NAMALWA (cell line): ENCODE results near the gene MYBPHL.
A peak's percentile ranks its signal among the peaks of the same experiment; 100 is the strongest.
"Not testable (repeated sequence)": the region's sequence is repeated elsewhere in the genome, so short reads cannot be mapped to it uniquely, and the experiment has no call there.

Source experiments
- DNase-seq: peaks from one replicate; pipeline ENCODE4 v3.0.0-alpha.2; 2015; ENCODE audit warnings: low spot score

The MYBPHL gene

DNA sequence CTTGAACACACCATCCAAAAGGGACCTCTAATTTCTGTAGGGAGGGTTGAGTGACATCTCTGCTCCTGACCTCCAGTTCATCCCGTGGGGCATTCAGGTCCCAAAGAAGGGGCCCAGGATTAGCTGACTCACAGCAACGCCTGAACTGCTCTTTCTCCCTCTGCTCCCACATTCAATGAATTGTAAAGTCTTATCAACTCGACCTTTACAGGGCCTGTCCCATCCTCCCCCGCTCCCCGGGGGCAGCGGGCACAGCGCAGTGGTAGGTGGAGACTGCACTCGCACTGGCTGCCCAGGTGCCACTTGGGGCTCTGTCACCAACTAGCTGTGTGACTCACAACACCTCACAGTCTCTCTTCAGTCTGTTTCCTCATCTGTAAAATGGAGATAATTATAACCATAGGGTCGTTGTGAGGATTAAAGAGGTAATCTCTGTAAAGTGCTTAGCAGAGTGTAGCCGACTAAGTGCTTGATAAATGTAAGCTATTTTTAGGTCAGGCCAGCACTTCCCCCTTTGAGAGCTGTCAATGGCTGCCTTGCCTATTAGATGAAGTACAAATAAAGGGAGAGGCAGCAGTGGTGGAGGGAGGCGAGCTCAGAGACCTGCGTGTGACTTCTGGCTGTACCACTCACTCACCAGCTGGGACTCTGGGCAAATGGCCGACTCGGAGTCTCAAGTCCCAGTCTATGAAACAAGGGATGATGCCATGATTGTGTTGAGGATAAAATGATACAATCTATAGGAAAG lies 637 bp upstream of the MYBPHL start:
- peak; percentile 69 for DNase-seq

DNA sequence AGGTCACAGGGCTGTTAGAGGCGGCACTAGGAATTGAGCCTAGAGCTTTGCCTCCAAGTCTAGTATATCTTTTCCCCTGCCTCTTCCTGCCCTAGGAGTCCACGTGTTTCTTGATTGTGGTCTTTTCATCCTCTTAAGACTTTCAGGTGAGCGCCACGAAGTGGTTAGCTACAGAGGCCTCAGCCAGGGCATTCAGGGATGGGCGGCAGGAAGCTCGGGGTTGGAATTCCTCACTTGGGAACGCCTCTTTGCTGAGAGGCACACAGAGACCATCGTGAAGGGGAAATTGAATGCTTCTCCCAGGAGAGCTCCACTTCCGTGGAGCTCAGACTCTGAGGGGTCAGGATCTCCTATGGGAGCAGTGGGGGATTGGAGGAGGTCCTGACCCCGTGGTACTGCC lies 820 bp downstream of the MYBPHL start:
- DNase-seq = not testable (repeated sequence)

DNA sequence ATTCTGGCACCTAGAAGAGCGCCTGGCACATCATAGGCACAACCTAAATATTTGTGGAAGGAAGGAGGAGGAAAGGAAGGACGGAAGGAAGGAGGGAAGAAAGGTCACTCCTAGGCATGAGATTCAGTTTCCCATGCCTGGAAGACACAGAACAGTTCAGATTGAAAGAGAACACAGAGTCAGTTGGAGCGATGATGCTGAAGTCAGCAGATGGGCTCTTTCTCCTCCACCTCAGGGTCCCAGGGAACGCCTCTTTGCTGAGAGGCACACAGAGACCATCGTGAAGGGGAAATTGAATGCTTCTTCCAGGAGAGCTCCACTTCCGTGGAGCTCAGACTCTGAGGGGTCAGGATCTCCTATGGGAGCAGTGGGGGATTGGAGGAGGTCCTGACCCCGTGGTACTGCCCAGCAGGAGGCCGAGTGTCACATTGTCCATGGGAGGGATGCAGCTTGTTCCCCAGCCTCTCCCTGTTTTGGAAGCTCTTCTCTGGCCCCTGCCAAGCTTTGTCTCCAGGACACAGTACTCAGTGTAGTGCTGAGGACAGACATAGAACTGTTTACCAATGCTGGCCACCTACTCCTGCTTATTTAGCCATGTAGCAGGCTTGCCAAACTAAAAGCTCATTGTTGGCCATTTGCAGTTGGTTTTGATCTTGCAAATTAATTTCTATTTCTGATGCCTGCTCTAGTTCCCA lies 2.4 kb downstream of the MYBPHL start:
- DNase-seq = no peak

DNA sequence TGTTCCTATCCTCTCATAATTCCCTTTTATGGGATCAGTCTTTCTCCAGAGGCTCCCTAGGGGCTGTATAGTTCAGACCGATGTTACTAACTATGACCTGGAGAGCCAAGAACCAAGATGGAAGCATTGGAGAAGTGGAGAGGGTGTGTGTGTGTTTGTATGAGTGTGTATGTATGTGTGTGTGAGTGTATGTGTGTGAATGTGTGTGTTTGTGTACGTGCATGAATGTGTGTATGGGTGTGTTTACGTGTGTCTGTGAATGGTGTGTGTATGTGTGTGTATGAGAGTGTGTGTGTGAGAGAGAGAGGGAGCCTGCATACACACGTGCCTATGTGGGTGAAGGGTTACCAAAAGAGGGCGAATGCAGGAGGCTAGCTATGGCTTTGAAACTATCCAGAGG lies 4.9 kb downstream of the MYBPHL start:
- no peak for DNase-seq

DNA sequence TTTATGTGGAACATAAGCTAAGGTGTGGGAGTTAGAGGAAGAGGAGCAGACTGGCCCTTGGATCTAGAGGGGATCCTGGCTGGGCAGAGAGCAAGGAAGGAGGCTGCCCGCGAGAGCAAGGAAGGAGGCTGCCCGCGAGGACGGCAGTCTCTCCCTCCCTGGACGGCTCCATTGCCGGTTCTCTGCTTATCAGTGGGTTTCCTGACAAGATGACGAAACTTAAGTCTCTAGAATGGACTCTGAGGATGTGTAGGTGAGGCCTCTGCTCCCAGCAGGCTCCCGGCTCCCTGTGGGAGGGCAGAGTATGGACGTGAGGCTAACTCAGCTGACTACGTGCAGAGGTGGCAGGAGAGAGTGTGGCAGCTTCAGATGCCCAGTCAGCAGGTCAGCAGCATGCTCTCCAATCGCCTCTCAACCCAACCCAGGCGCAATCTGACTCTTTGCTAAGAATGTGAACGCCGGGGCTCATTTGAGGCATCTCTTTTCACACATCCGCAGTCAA lies 6.1 kb downstream of the MYBPHL start:
- no peak for DNase-seq

DNA sequence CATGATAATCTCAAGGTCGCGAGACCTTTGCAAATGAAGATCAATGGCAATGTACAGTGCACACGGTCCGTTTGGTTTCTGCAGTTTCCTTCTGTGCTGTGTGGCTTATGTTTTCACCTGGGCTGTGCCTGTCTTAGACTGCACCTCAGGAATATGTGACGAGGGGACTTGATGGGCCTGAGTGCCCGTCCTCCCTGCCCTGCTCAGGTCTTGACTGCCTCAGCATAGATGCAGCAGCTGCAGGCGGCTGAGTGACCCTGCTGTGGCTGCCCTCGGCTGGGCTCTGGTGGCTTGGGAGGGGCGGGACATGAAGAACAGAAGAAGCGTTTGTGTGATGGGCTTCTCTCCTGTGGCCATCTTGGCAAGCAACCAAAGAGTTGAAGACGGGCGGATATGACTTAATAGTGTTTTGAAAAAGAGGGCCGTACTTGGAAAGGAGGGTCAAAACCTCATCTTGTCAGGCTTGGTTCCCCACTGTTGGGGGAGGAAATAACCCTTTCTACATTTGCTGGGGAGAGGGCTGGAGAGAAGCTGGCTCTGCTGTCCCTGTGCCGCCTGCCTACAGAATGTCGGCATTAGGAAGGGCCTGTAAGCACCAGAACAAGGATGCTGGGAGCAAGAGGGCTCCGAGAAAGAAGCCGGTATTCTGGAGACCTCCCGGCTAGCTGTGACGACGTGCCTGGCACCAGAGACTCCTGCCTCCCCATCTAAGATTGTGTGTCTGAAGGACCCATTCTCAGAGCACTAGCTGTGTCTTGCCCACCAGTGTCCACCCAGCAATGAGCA lies 7.1 kb downstream of the MYBPHL start:
- no peak for DNase-seq

DNA sequence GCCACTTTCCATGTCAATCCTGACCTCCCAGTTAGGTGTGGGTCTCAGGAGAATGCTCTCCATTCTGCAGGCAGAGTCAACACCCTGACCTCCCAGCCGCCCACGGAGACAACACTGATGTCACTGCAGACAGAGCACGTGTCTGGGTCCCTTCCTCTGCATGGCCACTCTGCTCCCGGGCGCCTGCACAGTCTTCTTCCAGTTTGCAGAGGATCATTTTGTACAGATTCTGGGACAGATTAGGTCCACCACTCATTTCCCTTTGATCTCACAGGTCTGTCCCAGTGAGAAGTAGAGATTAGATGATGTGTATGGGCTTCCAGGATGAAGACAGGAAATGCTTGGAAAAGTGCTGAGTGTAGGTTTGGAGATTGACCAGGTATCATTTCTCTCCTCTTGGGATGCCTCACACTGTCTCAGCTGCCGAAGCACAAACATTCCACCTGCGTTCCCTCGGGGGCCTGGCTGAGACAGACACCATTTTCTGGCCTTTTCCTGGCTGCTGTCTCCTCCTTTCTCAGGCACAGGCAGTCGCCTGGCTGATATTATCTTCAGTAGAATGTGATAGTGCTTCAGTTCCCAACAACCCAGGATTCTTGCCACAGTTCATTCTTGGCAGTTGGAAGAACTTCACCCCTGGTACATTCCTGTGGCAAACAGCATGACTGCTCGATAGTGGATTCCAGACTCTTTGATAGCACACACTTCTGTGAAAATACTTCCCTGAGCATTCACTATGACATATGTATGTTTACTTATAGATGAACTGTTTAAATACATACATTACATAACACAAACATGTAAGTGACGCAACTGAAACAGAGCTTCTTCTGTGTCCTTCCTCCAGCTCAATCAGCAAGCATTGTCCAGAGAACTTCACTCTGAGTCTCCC lies 7.9 kb downstream of the MYBPHL start:
- no peak for DNase-seq

DNA sequence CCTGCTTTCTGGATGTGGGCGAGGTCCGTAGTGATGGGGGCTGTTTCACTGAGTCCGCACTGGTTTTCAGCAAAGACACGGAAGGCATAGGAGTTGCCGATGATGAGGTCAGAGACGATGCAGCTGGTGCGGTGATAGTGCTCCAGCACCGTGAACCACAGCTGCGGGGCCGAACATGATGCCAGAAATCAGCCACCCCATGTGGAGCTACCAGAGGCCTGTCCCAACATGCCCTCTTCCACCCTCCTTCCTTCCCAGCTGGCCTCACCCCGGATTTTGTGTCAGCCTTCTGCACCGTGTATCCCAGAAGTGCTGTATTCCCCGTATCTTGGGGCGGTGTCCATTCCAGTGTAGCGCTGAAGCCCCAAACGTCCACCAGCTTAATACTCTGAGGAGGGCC lies 10.0 kb downstream of the MYBPHL start:
- DNase-seq = no peak

DNA sequence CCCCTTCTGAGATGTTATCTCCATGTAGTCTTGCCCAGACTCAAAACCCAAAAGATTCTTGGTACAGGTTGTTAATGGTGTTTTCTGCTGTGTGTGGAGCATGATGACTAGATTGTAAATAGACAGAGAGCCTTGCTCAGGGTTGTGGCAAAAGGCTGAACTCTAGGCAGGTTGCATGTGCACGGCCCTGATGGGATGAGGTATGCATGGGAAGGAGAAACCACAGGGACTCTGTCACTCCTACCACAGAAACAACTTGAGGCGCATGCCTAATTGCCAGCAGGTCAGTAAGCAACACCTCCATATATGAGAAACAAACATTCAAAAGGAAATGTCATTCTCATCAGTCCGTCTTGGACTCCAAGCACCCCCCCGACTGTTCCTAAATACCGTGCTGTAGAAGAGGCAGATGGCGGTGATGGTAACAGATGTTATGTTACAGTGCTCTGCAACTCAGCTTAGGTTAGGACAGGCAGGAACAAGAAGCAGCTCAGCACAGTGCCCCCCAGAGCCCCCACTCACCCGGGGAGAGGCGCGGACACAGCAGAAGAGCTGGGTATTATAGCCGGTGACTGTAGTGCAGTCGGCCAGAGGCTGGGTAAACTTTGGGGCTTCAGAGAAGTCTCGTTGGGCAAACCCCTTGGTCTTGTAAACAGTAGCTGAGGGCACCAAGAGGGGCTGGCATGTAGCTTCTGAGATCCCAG lies 10.9 kb downstream of the MYBPHL start:
- no peak for DNase-seq

DNA sequence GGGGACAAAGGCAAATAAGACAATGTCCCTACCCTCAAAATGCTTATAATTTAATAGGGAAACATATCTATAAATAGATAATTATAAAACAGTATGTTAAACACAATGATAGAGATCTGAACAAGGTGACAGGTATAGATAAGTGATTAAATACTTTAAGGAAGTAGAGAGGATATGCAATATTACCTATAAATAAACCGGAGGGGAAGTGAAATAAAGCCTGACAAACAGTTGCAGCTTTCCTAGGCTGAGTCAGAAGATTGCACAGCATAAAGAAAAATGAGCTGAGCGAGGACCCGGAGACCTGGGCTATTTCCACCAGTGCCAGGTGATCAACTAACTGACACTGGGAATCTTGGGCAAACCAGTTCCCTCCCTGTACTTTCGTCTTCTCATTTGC lies 12.3 kb downstream of the MYBPHL start:
- DNase-seq = no peak

DNA sequence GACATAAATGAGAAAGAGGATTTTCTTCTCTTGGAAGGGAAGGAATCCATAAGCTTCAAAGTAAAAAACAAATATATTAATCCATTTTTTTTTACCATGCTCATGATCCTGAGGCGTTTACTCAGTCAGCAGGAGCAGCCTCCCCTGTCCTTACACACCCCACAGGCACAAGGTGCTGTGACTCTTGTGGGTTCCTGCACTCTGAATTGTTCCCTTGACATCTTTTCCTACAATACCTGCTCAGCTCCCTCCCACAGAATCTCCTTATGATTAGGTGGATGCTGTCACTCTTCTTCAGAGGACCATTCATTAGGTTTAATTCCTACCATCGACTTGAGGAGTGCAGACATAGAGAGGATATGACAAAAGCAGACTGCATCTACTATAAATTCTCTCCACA lies 13.8 kb downstream of the MYBPHL start:
- no peak for DNase-seq

DNA sequence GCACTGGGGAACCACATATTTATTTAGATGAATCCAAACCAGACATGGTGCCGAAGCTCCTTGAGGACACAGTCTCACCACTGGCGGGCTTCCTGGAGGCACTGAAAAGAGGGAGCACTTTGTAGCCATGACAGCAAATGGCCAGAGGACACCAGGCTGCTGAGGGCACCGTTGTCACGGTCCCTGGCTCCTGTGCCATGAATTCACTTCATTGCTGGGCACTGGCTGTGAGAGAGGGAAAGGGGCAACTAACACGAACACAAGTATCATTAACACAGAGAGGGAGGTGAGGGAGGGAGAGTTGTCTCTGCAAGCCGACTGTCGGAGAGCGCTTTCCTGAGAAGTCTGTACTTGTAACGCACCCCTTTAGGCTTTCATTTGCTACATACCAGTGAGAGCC lies 14.4 kb downstream of the MYBPHL start:
- no peak for DNase-seq

DNA sequence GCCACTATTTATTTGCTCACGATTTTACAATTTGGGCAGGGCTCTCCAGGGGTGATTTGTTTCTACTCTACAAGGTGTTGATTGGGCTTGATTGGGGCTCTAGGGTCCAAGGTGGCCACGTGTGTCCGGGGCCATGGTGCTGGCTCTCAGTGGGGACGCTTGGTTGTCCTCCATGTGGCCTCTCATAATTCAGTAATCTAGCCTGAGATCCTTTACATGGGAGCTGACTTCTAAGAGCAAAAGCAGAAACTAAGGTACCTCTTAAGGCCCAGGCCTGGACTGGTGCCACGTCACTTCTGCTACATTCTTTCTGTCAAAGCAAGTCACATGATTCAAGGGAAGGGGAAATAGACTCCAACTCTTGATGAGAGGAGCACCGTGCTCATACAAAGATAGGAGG lies 15.8 kb downstream of the MYBPHL start:
- DNase-seq = no peak

DNA sequence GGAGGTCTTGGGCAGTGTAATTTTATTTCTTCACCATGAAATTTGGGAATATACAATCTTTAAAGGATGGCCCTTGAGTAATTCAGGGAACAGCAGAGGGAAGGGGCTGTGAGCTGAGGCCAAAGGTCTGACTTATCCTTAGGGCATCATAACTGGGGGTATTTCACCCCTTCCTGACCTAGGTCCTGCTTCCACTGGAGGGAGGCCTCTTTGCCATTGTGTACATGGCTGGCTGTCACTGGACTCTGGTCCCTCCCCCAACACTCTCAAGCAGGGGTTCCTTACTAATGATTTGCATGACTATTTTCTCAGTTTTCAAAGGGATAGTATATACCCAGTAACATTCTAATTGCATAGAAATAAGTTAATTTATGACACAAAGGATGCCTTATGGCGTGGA lies 16.7 kb downstream of the MYBPHL start:
- no peak for DNase-seq

DNA sequence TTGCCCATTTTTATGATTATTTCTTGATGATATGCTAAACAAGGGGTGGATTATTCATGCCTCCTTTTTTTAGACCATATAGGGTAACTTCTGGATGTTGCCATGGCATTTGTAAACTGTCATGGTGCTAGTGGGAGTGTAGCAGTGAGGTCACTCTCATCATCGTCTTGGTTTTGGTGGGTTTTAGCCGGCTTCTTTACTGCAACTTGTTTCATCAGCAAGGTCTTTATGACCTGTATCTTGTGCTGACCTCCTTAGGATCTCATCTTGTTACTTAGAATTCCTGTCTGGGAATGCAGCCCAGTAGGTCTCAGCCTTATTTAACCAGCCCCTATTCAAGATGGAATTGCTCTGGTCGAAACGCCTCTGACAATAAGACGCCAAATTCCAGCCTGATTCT lies 20.0 kb downstream of the MYBPHL start:
- not testable (repeated sequence) for DNase-seq

DNA sequence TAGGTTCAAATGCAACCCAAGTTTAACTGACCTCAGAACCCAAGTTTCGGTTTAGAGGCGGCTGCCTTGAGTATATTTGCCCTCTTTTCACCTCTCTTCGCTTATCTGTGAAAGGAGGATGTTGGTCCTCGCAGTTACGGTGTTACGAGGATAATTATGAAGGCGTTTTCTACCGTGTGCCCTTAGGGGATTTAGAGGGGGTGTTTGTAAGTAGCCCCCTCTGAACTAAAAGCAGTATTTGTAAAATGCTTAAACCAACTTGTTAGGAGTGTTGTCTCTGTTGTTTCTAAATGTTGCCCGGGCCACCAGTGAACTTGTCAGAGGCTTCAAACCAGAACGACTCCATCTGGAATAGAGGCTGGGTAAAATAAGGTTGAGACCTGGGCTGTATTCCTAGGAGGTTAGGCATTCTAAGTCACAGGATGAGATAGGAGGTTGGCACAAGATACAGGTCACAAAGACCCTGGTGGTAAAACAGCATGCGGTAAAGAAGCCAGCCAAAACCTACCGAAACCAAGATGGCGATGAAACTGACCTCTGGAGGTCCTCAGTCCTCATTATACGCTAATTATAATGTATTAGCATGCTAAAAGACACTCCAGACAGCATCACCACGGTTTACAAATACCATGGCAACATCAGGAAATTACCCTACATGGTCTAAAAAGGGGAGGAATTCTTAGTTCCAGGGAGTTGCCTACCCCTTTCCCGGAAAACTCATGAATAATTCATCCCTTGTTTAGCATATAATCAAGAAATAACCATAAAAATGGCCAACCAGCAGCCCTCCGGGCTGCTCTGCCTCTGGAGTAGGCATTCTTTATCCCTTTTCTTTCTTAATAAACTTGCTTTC lies 22.8 kb downstream of the MYBPHL start:
- no peak for DNase-seq

DNA sequence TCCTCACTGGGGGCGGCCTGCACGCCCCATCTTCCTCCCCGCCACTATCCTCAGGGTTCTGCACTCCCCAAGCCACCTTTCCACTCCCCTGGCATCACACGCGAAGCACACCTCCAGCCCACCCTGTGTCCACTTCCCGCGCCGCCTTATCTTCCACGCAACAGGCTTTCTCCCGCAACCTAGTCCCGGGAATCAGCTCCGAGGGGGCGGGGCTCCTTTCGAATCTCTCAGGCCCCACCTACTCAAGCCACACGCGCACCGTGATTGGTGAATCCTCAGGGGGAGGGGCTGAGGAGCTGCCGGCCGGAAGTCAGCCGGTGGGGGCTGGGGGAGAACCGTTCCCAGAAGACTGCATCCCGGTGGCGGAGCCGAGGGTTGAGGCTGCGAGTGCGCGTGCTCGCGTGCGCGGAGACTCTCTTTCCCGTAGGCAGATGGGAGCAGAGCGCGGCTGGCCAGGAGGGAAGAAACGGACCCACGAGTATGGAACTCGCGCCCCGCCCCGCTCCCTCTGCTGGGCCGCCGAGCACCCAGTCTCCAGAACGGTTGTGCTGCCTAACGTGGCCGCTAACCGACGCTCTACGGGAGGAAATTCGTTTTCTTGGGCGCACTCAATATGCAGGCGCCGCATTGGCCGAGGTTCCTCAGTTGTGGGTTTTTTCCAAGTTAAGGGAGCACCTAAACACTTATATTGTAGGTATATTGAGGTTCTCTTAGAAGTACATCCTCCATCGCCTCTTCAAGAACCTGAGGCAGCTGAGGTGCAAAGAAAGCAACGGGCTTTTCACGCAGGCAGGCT lies 23.7 kb downstream of the MYBPHL start, which contains the start of gene PSRC1:
PSRC1 (minus strand) TSS at position 194 of the 796 bp plus-strand sequence.
- peak; percentile 91 for DNase-seq

DNA sequence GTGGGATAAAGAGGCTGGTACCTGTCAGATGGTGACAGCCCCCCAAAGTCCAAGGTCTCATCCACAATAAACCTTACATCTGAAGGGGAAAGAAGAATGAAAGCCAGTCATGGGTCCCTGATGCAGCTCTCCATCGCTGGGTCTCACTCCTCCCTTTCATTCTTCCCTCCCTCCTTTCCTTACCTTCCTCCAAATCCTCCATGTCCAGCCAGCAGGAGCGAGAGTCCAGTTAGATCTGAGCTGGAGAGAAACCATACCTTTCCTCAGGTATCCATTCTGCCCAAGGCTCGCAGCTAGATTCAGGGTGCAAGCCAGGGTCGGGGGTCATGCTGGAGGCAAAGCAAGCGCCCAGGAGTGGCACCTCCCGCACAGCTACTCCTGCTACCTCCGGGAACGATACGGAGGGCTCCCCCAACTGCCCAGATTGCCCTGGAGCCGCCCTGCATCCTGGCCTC lies 24.3 kb downstream of the MYBPHL start:
- DNase-seq = no peak
